Measurements from ENCODE around the gene NEXN. TPM values are rescaled to one million over a fixed set of nuclear protein-coding genes. Genes with fewer than 3 reads are reported as not detected.

Gene NEXN
- polyA plus RNA-seq, 1 of the 3 experiments (the other 2 are of a cell fraction): 3.6 TPM

GRCh38 chr1:77975907-77976306 is 87.5 kb downstream of the NEXN start:
- H2AFZ ChIP-seq (ENCODE audit: low read depth): no peak overlapping the region
- H3F3A ChIP-seq (replicated peaks; ENCODE audit: insufficient read depth): peaks cover 27% of the 10 kb centered on the region
- peak overlapping the region; percentile 88 to 91; a peak in 3 of 4 replicates for H3K4me3 ChIP-seq (ENCODE audit: low read depth in 2 of 2, low read length in 1 of 2)
- H3K27me3 ChIP-seq (ENCODE audit: insufficient read depth): no peaks in the 10 kb centered on the region
- DNase-seq: no peak
- peak overlapping the region; percentile 100; the same call in 1 of the 2 replicates for H3K9ac ChIP-seq
- peaks cover 72% of the 10 kb centered on the region for H4K20me1 ChIP-seq (ENCODE audit: insufficient read depth)
- peaks cover 9 to 18% of the 10 kb centered on the region in 2 experiments for H3K4me1 ChIP-seq (ENCODE audit: control insufficient read depth in 1 of 2, insufficient read depth in 2 of 2, low read depth in 1 of 2, low read length in 1 of 2)
- peak overlapping the region in 1 of 2 experiments; percentile 99; a peak in 2 of 4 replicates for H3K27ac ChIP-seq (ENCODE audit: low read depth in 2 of 2, low read length in 1 of 2)
- ChIA-PET CTCF (interaction anchor here (0.7 to 1.0 kb wide), 4 partner anchors 9 to 1746 kb away, joined by 3 to 4 read pairs (median 4); no protein-coding TSS in a partner anchor), POLR2A (interaction anchor here (0.6 kb wide), 3 partner anchors 307 to 639 kb away, joined by 3 to 5 read pairs (median 3); no protein-coding TSS in a partner anchor)
- WGBS (ENCODE audit: low lambda C conversion rate): 40% methylated on average over 2 of the region's 2 CpGs
- no peaks in the 10 kb centered on the region for H3K9me3 ChIP-seq
- H3K9me2 ChIP-seq: no peaks in the 10 kb centered on the region
- peaks cover 95% of the 10 kb centered on the region for H3K79me2 ChIP-seq (ENCODE audit: insufficient read depth)
- TF ChIP-seq IRF3 (IDR thresholded peaks at IDR 0.05; ENCODE audit: low read depth, low read length): no peak
- TF ChIP-seq ZBTB33 (IDR thresholded peaks at IDR 0.05; ENCODE audit: borderline replicate concordance, low read depth): no peak
- TF ChIP-seq EP300 (IDR thresholded peaks at IDR 0.05; ENCODE audit: borderline replicate concordance in 1 of 2, low read depth in 1 of 2, low read length in 1 of 2): no peak
- no peak for TF ChIP-seq FOXM1 (IDR thresholded peaks at IDR 0.05; ENCODE audit: low read depth)
- TF ChIP-seq MEF2A (IDR thresholded peaks at IDR 0.05; ENCODE audit: borderline replicate concordance, low read depth): no peak
- TF ChIP-seq USF2 (IDR thresholded peaks at IDR 0.05; ENCODE audit: borderline replicate concordance, low read depth, low read length): no peak
- TF ChIP-seq FOXJ3 (CRISPR knock-in tag; IDR thresholded peaks at IDR 0.05): no peak
- no peak for TF ChIP-seq GABPA (IDR thresholded peaks at IDR 0.05; ENCODE audit: low read depth)
- TF ChIP-seq PBX3 (IDR thresholded peaks at IDR 0.05): no peak
- TF ChIP-seq MXI1 (IDR thresholded peaks at IDR 0.05; ENCODE audit: low read depth, low read length): no peak
- TF ChIP-seq USF1 (IDR thresholded peaks at IDR 0.05; ENCODE audit: borderline replicate concordance, low read depth): no peak
- TF ChIP-seq RAD21 (IDR thresholded peaks at IDR 0.05; ENCODE audit: low read length): no peak
- no peak for TF ChIP-seq RCOR1 (IDR thresholded peaks at IDR 0.05; ENCODE audit: low read length)
- TF ChIP-seq RFX5 (IDR thresholded peaks at IDR 0.05; ENCODE audit: low read length): no peak
- TF ChIP-seq ELF1 (IDR thresholded peaks at IDR 0.05): no peak
- no peak for TF ChIP-seq MAX (IDR thresholded peaks at IDR 0.05; ENCODE audit: low read depth)
- H3K36me3 ChIP-seq (replicated peaks in 1 of 2; ENCODE audit: control insufficient read depth in 1 of 2, insufficient read depth in 2 of 2, low read length in 1 of 2): peaks cover 13 to 55% of the 10 kb centered on the region in 2 experiments
- H3K4me2 ChIP-seq: peak overlapping the region; percentile 87
